ENCODE measurements around the gene CIZ1. TPM values are rescaled to one million over a fixed set of nuclear protein-coding genes. Genes with fewer than 3 reads are reported as not detected.
"Not testable (repeated sequence)": the region's sequence is repeated elsewhere in the genome, so short reads cannot be mapped to it uniquely, and the experiment has no call there.

Gene CIZ1
- 10 to 100 TPM; 55.2 to 94.0 TPM for total RNA-seq

GRCh38 chr9:128191406-128192046 is at the start of gene CIZ1:
Gene CIZ1 (minus strand): TSS chr9:128191572. CDS start chr9:128190857, 715 bp downstream.
- Histone ChIP-seq H3K36me3 (no peaks in the 10 kb centered on the region), H3K9me3 (no peaks in the 10 kb centered on the region), H3K27me3 (replicated peaks; ENCODE audit: insufficient read depth) (no peaks in the 10 kb centered on the region), H3K27ac (peak within 1 kb of the TSS; percentile 83 to 86), H3K4me1 (replicated peaks) (peaks cover 11% of the 10 kb centered on the region), H3K4me3 (peak within 1 kb of the TSS; percentile 86 to 97)
- TF ChIP-seq POLR2AphosphoS5 (IDR thresholded peaks at IDR 0.05) (no peak), POLR2A (IDR thresholded peaks at IDR 0.05) (peak; percentile 31)
- TF ChIP-seq, protein P1, sequence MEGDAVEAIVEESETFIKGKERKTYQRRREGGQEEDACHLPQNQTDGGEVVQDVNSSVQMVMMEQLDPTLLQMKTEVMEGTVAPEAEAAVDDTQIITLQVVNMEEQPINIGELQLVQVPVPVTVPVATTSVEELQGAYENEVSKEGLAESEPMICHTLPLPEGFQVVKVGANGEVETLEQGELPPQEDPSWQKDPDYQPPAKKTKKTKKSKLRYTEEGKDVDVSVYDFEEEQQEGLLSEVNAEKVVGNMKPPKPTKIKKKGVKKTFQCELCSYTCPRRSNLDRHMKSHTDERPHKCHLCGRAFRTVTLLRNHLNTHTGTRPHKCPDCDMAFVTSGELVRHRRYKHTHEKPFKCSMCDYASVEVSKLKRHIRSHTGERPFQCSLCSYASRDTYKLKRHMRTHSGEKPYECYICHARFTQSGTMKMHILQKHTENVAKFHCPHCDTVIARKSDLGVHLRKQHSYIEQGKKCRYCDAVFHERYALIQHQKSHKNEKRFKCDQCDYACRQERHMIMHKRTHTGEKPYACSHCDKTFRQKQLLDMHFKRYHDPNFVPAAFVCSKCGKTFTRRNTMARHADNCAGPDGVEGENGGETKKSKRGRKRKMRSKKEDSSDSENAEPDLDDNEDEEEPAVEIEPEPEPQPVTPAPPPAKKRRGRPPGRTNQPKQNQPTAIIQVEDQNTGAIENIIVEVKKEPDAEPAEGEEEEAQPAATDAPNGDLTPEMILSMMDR (IDR thresholded peaks at IDR 0.05) = peak; percentile 68 to 90 (median 82)
- WGBS = 1% methylated on average over 34 of the region's 71 CpGs
- peak; percentile 67 for DNase-seq (ENCODE audit: low spot score)
- intact Hi-C loops (cut with DNase I) = loop anchor here (10.0 kb wide), 1 partner anchor 83 kb away; the partner anchor contains the start of genes GOLGA2 and SWI5

- Histone ChIP-seq H3K9me3 (no peaks in the 10 kb centered on the region), H3K4me1 (replicated peaks) (no peaks in the 10 kb centered on the region), H3K4me3 (no peak overlapping the region), H3K27me3 (replicated peaks; ENCODE audit: insufficient read depth) (no peaks in the 10 kb centered on the region), H3K27ac (no peak overlapping the region), H3K36me3 (no peaks in the 10 kb centered on the region)
- TF ChIP-seq, protein P1 (IDR thresholded peaks at IDR 0.05) = no peak
- TF ChIP-seq POLR2AphosphoS5 (IDR thresholded peaks at IDR 0.05) = no peak
- TF ChIP-seq POLR2A (IDR thresholded peaks at IDR 0.05) = no peak
- intact Hi-C loops (cut with DNase I) = no loop called here
- 80% methylated on average over 28 of the region's 28 CpGs for WGBS
- DNase-seq (ENCODE audit: low spot score) = no peak
These were observed 42.5 kb upstream of the CIZ1 start for GRCh38 chr9:128233817-128234406.

- intact Hi-C loops (cut with DNase I) = no loop called here
- no peak overlapping the region for H3K4me3 ChIP-seq
- TF ChIP-seq, protein P1 (IDR thresholded peaks at IDR 0.05) = no peak
- no peak for TF ChIP-seq POLR2A (IDR thresholded peaks at IDR 0.05)
- no peak for TF ChIP-seq POLR2AphosphoS5 (IDR thresholded peaks at IDR 0.05)
- 76% methylated on average over 22 of the region's 22 CpGs for WGBS
- H3K4me1 ChIP-seq (replicated peaks) = no peaks in the 10 kb centered on the region
- H3K27ac ChIP-seq = no peak overlapping the region
- no peaks in the 10 kb centered on the region for H3K36me3 ChIP-seq
- H3K9me3 ChIP-seq = no peaks in the 10 kb centered on the region
- H3K27me3 ChIP-seq (replicated peaks; ENCODE audit: insufficient read depth) = no peaks in the 10 kb centered on the region
- no peak for DNase-seq (ENCODE audit: low spot score)
These were observed 41.4 kb upstream of the CIZ1 start for GRCh38 chr9:128232528-128233428.

- DNase-seq (ENCODE audit: low spot score) = no peak
- Histone ChIP-seq H3K36me3 (no peaks in the 10 kb centered on the region), H3K27ac (no peak overlapping the region), H3K4me1 (replicated peaks) (no peaks in the 10 kb centered on the region), H3K4me3 (no peak overlapping the region), H3K9me3 (no peaks in the 10 kb centered on the region), H3K27me3 (replicated peaks; ENCODE audit: insufficient read depth) (no peaks in the 10 kb centered on the region)
- intact Hi-C loops (cut with DNase I) = no loop called here
- 69% methylated on average over 16 of the region's 16 CpGs for WGBS
- TF ChIP-seq POLR2AphosphoS5 (IDR thresholded peaks at IDR 0.05) = no peak
- no peak for TF ChIP-seq POLR2A (IDR thresholded peaks at IDR 0.05)
- TF ChIP-seq, protein P1 (IDR thresholded peaks at IDR 0.05) = no peak
These were observed 40.5 kb upstream of the CIZ1 start for GRCh38 chr9:128231638-128232527.

GRCh38 chr9:128230897-128231296 is 39.5 kb upstream of the CIZ1 start:
- H3K27ac ChIP-seq; intact Hi-C loops (cut with DNase I); H3K4me1 ChIP-seq (replicated peaks); DNase-seq (ENCODE audit: low spot score); H3K36me3 ChIP-seq; H3K9me3 ChIP-seq; H3K4me3 ChIP-seq; H3K27me3 ChIP-seq (replicated peaks; ENCODE audit: insufficient read depth): not testable (repeated sequence)
- 60% methylated on average over 7 of the region's 7 CpGs for WGBS
